HTERT RPE-1 (cell line): ENCODE data around the gene TBX10.

Experiments used
- in situ Hi-C: fragments of 300-500 bp; cut with MboI; formaldehyde crosslinking; loops from 4 replicates; pipeline ENCODE4 v1.14.3; 2020; ENCODE audit warnings: low sequenced_read_pairs

TBX10 gene

DNA sequence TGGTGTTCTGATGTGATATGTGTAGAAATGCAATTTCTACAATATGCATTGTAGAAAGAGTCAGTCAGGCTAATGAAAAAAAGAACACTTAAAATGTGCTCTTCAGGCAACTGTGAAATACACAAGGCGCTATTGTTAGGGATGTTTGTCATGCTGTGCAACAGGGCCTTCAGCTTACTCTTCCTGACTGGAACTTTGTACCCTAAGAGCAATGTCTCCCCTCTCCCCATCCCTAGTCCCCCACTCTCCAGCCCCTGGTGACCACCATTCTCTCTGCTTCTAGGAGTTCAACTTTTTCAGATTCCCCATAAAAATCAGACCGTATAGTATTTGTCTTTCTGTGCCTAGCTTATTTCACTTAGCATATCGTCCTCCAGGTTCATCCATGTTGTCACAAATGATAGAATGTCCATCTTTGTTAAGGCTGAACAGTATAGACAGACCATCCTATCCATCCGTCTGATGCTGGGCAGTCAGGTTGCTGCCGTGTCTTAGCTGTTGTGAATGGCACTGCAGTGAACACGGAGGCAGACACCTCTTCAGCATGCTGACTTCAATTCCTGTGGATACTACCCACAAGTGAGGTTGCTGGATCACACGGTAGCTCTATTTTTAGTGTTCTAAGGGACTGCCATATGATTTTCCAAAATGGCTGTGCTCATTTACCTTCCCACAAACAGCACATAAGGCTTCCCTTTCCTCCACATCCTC lies 22.2 kb downstream of the TBX10 start:
- in situ Hi-C loops, result no loop called here

DNA sequence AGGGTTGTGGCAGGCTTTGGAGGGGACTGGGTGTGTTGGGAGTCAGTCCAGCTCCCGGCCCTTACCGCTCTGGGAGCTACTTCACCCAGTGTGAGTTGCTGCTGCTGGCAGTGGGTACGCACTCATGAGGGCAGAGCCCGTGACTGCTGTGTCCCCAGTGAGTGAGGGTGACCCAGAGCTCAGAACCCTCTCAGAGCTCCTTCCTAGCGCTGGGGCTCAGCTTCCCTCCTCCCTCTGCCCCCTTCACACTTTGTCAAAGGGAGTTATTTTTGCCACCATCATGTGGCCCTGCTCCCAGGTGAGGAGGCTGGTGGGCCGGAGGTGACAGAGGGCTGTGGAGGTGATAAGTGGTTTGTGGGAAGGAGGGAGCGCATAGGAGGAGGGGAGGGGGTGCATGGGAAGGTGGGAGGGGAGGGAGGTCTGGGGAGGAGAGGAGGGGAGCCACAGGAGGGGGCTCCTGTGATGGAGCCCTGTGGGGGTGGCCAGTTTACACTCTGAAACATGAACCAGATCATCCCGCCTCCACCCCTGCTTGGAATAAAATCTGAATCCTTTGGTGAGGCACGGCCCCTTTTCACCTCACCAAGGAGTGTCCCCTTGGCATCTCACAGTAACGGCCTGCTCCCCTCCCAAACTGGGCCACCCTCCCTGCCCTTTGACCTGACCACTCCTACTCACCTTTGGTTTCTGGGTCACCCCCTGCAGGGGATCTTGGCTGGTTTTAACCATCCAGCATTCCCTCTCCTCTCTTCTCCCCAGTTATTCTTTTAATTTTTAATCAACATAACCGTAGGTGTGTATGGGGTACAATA lies 22.9 kb downstream of the TBX10 start:
- in situ Hi-C loops, result no loop called here

DNA sequence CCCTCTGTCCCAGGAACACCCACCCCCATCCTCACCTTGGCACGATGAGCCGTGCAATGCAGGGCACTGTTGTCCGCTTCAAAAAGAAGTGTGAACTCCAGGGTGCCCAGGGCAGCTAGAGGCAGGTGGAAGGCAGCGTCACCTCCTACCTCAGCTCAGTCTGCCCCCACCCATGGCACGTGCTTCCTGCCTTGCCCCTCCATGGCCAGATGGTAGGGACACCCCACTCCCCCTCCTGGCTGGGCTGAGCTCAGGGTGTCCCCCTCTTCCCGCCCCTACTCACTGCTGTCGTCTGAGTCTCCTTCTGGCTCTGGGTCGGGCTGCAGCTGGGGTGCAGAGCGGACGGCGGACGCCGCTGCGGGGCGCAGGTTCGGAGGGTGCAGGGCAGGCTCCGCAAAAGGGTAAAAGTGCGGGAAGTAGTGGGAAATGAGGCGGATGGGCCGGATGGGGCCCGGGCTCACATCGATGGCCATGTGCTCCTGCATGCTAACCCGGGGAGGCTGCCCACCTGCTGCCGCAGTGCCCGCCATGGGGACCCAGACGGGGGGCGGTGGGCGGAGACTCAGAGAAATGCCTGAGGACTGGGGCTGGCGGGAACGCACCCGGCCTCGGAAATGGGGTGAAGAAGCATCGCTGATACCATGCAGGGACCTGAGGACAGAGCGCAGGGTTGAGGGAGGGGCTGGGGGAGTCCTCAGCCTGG lies 23.7 kb downstream of the TBX10 start:
- in situ Hi-C loops, result no loop called here

DNA sequence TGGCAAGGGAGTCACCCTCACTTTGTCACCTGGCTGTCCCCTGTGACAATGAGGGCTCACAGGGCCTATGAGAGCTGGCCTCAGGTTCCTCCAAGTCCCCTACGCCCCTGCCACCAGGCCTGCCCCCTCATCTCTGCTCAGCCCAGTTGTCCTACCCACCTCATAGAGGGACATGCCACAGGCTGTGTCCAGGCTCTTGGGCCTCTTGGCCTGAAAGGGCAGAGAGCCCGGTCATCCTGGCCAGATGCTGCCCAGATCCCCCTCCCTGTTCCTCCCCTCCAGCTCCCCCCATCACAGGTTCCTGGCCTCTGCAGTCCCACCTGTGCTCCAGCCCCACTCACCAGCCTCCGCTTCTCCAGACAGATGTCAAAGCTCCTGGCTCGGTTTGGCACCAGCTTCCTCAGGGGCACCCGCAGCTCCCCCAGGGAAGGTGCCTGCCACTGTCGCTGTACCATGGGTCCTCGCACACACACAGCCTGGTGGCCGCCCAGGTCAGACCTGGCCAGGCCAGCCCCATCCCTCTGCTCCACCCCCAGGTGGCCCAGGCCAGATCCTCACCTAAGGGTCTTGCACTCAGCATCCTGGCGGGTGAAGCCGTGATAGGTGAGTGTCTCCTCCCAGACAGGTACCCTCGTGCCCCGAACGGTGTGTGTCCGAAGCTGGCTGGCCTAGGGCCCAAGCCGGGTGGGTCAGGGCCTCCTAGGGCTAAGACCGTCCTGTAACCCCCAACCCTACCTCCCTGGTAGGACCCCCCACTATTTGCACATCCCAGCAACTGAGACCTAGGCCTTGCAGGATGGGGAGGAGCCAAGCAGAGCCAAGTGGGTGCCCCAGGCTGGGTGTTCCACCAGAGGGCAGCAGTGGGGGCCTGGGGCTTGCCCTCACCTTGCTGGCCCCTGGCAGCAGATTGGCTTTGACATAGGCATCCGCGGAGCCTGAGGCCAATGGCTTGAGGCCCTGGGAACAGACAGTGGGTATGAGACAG lies 24.5 kb downstream of the TBX10 start:
- in situ Hi-C loops, result no loop called here

DNA sequence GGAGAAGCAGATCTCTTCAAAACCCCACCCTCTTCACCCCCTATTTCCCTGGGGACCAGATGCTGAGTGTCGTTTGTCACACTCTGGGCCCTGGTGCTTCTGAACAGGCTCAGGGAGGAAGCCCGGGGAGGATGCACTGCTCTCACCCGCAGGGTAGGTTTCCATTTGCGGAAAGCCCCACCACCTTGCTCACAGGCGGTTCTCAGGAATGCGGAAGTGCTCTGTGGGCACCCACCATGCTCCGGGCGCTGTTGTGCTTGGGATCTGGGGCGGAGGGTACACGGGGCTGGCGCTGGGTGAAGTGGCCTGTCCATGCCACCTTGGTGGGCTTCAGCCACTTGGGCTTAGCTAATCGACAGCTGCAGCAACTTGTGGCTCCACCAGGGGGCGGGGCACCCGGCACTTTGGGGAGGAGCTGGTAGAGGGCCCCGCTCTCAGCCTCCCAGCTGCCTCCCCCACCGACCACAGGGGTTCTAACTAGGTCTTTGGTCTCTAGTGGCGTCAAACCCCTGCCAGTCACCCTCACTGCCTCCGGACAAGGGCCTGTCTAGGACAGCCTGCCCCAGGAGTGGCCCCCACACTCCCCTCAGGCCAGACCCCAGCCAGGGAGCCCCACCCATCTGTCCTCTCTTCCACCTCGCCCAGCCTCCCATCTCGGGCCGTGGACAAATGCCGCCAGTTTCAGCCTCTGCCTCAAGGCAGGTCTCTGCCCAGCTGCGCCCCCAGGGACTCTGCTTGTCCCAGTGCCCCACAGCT lies 25.4 kb downstream of the TBX10 start:
- in situ Hi-C loops, result no loop called here

DNA sequence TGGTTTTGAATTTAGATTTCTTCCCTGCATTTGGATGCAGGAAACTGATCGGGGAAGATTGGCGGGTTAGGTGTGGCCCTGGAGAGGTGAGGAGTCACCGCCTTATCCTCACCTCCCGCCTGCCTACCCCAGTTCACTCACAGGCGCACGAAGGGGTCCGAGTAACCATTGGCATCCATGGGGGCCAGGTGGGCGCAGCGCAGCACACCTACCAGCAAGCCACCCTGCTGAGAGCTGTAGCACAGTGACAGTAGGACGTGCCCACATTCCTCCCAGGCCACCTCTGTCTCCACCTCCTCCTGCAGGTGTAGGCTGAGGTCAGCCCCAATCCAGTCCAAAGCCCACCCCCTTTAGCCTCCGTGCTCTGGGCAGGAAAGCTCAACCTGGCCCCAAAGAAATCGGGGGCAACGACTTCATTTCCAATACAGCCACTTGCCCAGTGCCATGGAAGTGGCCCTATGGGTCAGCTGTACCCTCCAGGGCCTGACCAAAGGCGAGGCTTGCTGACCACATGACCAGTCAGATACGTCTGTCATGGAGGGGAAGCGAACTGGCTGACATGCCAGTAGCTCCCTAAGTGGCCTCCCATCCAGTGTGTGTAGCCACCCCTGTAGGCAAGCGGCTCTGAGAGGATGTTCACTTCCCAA lies 26.1 kb downstream of the TBX10 start:
- in situ Hi-C loops, result no loop called here

DNA sequence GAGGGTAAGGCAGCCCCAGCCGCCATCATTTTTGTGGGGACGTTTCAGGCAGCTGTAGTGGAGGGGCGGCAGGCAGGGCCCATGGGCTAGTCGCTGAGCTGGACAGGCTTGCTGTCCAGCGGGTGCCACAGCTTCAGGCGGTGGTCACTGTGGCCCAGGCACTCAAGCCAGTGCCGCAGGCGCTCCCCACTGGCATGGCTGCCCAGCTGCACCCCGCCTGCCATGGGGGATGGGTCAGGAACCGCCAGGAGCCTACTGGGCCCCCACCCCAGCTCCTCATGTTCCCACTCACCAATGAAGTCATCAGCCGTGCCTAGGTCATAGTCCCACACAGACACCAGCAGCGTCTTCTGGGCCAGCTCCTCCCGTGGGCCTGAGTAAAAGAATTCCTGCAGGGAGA lies 26.8 kb downstream of the TBX10 start:
- in situ Hi-C loops, result no loop called here

DNA sequence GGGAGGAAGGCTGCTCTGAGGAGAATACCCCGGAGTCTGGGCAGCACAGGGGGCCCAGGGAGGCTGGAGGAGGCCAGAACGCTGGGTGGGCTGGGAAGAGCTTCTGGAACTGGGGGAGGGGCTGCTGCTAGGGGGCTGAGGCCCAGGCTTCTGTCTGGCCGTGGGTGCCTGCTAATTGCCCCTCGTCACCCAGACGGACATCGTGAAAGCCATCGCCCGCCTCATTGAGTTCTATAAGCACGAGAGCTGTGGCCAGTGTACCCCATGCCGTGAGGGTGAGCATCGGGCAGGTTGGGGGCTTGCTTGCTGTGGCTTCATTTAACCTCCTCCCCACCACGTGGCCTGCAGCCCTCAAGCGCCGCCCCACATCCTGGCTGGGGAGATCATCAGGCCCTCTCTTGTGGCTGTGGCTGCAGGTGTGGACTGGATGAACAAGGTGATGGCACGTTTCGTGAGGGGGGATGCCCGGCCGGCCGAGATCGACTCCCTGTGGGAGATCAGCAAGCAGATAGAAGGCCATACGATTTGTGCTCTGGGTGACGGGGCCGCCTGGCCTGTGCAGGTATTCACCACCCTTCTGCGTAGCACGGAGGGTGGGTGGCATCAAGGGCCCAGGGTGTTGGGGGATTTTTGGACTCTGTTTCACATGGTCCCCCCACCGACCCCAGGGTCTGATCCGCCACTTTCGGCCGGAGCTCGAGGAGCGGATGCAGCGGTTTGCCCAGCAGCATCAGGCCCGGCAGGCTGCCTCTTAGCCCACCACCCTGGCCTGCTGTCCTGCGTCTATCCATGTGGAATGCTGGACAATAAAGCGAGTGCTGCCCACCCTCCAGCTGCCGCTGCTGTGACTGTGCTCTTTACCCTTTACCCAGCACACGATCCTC lies 27.6 kb downstream of the TBX10 start:
- in situ Hi-C loops, result no loop called here

DNA sequence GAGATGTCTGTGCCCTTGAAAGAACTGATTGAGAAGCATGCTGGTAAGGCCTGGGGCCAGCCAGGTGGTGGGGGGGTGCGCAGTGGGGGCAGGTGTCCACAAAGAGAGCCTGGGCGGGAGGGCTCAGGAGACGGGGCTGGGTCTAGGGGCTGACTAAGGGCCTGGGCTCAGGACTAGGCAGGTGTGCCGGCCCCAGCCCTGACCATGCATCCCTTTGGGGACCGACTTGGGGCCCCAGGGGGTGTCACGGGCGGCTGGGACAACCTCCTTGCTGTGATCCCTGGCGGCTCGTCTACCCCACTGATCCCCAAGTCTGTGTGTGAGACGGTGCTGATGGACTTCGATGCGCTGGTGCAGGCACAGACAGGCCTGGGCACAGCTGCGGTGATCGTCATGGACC lies 28.4 kb downstream of the TBX10 start:
- in situ Hi-C loops, result no loop called here

DNA sequence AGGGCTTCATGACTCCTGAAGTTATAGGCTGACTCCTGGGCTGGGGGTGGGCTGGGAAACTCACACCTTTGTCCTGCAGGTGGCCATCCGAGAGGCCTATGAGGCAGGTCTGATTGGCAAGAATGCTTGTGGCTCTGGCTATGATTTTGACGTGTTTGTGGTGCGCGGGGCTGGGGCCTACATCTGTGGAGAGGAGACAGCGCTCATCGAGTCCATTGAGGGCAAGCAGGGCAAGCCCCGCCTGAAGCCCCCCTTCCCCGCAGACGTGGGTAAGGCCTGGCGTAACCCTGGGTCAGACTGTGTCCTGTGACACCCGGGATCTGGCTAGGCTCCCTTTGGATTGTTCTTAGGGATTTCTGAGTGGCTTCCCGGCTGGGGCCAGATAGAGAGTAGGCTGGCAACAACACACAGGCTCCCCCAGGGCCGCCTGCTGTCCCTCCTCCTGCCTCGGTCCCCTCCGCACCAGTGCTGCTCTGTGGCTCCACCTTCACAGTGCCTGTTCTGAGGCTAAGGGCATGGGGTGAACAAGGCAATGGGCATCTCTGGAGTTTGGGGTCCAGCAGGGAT lies 29.2 kb downstream of the TBX10 start:
- in situ Hi-C loops, result no loop called here

DNA sequence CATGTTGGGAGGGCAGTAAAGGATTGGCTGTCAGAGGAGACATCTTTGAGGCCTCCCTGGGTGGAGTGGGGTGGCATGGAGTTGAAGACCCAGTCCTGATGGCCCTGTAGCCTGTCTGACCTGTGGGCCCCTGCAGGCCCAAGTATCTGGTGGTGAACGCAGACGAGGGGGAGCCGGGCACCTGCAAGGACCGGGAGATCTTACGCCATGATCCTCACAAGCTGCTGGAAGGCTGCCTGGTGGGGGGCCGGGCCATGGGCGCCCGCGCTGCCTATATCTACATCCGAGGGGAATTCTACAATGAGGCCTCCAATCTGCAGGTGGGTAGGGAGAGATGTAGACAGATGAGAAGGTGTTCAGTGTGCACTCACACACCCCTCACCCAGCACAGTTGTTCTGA lies 30.2 kb downstream of the TBX10 start:
- in situ Hi-C loops, result no loop called here

DNA sequence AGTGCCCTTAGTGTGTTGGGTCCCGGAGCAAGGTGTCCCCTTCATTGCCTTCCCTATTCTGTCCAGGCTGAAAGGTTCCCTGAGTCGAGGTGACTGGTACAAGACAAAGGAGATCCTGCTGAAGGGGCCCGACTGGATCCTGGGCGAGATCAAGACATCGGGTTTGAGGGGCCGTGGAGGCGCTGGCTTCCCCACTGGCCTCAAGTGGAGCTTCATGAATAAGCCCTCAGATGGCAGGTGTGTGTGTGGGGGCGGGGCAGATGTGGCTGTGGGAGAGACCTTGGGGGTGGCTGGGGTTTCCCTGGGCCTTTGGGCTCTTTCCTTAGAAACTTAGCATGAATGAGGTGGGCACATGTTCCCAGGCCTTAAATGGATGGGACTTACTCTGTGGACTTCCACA lies 31.1 kb downstream of the TBX10 start:
- in situ Hi-C loops, result no loop called here

DNA sequence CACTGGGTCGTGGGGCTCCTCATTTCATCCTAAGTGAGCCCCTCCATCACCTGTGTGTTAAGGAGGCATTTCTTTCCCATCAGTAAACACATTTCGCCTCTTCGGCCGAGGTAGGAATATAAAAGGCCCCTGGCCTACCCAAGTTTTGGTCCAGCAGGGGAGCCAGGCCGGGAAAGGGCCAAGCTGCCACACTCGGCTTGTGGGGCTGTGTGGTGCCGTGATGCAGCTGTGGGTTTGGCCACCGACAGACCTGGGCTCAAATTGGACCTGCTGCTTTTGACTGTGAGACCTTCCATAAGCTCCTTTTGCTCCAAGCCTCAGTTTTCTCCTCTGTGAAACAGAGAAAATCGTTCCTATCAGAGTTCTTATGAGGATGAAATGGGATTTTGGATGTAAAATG lies 32.1 kb downstream of the TBX10 start:
- in situ Hi-C loops, result no loop called here

DNA sequence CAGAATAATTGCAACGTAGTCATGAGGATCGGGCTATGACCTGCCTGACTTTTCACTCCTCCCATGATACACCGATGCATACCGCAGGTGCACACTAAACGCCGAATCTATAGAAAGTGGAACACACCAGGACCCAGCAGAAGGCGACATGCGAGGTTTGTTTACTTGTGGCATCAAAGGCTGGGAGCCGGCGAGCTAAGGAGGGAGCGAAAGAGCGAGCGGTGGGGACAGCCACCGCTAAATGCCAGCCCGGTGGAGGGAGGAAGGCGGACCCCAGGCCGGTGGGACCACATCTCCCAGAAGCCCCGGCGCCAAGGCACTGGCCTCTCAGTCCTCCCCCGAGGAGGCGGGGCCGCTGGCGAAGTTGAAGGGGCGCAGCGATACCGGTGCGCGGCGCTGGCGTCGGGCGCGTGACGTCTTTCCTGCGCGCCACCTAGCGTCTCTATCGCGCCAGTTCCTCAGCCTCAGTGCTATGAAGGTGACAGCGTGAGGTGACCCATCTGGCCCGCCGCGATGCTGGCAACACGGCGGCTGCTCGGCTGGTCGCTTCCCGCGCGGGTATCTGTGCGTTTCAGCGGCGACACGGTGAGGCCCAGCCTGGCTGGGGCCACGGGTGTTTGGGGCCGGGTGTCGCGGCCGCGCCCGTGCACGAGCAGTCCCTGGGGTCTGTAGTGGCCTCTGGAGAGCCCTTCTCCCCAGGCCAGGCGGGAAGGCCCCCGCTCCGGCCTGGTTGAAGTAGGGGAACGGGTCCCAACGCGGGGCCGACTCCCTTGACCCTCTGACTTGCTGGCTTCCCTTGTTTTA lies 32.9 kb downstream of the TBX10 start, which contains the start of gene NDUFV1:
Gene NDUFV1, plus strand, starts transcription at position 445 of the 804 bp plus-strand sequence. Its CDS starts 69 bp downstream, at position 514.
- in situ Hi-C loops, result no loop called here

DNA sequence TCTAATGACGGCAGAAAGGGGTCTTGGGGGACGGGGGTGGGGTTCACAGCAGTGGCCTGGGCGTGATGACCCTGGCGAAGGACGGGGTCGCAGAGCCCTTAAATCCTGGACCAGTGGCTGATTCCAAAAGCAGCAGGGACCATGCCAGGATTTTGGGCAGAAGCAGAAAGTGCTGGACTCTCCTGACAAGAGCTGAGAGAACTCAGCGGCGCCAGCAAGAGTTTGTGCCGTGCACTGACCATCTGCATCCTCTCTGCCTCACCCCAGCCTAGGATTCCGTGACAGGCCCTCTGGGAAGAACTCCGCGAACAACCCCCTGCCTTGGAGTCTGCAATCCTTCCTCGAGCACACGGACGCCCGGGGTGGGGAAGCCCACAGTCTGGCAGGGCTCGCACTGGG lies 33.5 kb downstream of the TBX10 start:
- in situ Hi-C loops, result no loop called here

DNA sequence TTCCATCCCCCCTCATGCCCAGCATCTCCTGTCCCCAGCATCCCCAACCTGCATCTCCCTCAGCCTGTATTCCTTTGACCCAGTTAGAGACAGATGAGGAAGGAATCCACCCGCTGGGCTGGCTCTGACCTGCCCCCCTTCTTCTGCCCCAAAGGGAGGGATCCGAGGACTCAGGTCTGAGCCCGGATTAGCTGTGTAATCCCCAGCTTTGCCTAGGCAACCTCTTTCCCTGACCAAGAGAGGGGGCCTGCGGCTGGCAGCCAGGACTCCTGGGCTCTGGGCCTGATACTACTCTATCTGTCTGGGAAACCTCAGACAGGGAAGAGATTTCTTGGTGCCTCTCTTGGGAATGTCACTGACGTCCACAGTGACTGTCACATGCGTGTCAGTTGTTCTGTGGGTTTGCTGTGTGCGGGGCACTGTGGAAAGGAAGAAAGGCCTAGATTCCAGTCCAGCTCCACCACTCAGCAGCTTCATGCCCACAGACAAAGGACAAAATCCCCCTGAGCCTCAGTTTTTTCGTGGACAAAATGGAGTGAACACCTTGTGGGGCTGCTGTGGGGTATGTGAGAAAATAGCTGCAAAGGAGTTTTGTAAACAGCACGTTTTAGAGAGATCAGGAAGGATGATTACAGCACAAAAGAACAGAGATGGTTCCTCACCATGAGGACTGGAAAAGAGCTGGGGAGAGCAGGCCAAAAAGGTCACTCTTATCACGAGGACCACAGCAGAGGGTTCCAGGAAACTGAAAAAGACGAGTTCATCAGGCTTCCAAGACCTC lies 34.1 kb downstream of the TBX10 start:
- in situ Hi-C loops, result no loop called here
